Lower leg skin (tissue), 3 donors: Measurements from ENCODE around the gene MAP2.

ENCODE experiments used
- POLR2A ChIP-seq, 2 donors: fragments of 450-650 bp; IDR thresholded peaks; one replicate each; pipeline ENCODE4 v1.6.1; 2016 to 2017; ENCODE audit warnings: antibody characterized with exemption in 2 of 2, mild to moderate bottlenecking in 1 of 2, moderate library complexity in 1 of 2
- TF ChIP-seq, protein P1 (sequence below), 3 donors: fragments of 450-650 bp; IDR thresholded peaks; one replicate each; pipeline ENCODE4 v1.5.1; 2016; ENCODE audit warnings: antibody characterized with exemption in 3 of 3, mild to moderate bottlenecking in 3 of 3, moderate library complexity in 2 of 3

DNA sequence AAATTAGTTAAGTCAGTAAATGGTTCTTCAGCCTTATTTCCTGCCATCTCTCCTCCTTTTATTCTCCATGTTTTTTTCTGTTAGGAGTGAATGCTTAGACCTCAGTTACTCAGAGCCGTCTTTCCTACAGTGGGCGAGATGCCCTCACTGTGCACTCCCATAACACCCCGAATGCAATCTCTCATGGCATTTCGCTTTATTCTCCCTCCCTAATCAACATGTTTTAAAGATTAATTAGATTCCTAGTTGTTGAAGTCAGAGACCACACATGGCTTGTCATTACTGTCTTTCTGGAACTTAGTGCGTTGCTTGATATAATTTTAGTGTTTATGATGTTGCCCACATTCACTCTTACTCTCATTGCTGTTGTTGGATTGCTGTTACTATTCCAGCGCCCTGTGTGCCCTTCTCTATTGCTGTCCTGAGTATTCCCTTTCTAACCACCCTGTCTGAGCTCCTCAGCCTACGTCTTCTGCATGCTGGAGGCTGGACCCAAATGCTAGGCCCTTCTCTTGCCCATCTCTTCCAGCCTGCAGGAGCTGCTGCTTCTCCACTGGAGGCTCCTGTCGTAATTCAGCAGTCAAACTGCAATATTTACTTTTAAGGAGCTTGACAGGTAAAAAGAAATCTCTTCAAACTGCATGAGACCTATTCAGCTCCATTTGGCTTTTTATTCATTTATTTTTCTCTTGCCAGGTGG lies 99.3 kb downstream of the MAP2 start:
- TF ChIP-seq, protein P1, sequence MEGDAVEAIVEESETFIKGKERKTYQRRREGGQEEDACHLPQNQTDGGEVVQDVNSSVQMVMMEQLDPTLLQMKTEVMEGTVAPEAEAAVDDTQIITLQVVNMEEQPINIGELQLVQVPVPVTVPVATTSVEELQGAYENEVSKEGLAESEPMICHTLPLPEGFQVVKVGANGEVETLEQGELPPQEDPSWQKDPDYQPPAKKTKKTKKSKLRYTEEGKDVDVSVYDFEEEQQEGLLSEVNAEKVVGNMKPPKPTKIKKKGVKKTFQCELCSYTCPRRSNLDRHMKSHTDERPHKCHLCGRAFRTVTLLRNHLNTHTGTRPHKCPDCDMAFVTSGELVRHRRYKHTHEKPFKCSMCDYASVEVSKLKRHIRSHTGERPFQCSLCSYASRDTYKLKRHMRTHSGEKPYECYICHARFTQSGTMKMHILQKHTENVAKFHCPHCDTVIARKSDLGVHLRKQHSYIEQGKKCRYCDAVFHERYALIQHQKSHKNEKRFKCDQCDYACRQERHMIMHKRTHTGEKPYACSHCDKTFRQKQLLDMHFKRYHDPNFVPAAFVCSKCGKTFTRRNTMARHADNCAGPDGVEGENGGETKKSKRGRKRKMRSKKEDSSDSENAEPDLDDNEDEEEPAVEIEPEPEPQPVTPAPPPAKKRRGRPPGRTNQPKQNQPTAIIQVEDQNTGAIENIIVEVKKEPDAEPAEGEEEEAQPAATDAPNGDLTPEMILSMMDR (IDR thresholded peaks at IDR 0.05), result no peak
- TF ChIP-seq POLR2A (IDR thresholded peaks at IDR 0.05), result no peak
